GM21529 (cell line): ENCODE results near the gene SPINK6.

Experiments used
- ATAC-seq: cut with Tn5 transposase; IDR thresholded peaks from one replicate; pipeline ENCODE4 v1.9.1; 2021; ENCODE audit not compliant: unreplicated experiment

The SPINK6 gene, protein sequence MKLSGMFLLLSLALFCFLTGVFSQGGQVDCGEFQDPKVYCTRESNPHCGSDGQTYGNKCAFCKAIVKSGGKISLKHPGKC

DNA sequence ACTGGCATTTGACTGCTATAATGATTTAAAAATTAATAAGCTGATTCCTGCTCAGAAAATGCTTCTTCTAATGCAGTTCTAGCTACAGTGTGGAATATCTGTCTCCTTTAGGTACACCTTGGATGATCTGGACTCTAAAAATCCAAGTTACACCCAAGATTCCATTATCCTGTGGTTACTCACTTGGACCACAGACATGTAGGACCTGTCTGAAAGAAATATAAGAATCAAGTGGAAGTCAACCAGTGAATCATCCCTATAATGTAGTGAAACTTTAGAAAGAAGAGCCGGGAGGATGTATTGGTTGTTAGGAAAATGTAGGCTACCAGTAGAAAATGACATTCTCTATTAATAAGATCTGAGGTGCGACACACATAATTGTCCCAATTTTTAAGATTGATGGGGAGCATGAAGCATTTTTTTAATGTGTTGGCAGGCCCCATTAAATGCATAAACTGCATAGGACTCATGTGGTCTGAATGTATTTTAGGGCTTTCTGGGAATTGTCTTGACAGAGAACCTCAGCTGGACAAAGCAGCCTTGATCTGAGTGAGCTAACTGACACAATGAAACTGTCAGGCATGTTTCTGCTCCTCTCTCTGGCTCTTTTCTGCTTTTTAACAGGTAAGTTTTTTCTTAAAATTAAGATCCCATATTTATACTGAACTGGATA lies at the start of gene SPINK6:
Gene SPINK6 (plus strand): TSS at position 512 of the 673 bp plus-strand sequence. CDS start 55 bp downstream, at position 567.
- ATAC-seq, result no peak

DNA sequence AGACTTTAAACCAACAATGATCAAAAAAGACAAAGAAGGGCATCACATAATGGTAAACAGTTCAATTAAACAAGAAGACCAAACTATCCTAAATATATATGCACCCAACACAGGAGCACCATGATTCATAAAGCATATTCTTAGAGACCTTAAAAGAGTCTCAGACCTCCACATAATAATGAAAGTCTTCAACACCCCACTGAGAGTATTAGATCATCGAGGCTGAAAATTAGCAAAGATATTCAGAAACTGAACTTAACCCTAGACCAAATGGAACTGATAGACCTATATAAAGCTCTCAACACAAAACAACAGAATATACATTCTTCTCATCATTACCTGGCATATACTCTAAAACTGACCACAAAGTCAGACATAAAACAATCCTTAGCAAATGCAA lies 46.2 kb upstream of the SPINK6 start:
- ATAC-seq, result no peak

DNA sequence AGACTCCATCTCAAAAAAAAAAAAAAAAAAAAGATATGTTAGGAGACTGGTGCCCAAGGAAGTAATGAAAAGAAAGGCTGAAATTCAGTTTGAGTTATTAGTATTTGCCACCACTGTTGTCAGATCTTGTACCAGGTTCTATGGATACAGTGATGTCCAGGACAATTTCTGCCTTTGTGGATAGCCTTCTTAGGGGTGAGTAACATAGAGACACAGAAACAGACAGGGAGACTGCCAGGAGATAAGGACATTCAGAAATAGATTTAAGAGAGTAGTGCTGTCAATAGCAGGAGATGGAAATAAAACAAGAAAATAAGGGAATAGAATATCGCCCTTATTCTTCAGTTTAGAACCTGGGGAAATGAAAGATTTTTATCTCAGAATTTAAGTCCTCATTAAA lies 40.8 kb upstream of the SPINK6 start:
- ATAC-seq, result no peak

DNA sequence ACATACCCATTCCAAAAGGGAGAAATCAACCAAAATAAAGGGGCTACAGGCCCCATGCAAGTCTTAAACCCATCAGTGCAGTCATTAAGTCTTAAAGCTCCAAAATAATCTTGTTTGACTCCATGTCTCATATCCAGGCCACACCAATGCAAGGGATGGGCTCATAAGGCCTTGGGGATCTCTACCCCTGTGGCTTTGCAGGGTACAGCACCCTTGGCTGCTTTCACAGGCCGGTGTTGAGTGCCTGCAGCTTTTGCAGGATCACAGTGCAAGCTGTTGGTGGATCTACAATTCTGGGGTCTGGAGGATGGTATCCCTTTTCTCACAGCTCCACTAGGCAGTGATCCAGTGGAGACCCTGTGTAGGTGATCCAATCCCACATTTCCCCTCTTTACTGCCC lies 39.5 kb upstream of the SPINK6 start:
- ATAC-seq, result peak; percentile 47

DNA sequence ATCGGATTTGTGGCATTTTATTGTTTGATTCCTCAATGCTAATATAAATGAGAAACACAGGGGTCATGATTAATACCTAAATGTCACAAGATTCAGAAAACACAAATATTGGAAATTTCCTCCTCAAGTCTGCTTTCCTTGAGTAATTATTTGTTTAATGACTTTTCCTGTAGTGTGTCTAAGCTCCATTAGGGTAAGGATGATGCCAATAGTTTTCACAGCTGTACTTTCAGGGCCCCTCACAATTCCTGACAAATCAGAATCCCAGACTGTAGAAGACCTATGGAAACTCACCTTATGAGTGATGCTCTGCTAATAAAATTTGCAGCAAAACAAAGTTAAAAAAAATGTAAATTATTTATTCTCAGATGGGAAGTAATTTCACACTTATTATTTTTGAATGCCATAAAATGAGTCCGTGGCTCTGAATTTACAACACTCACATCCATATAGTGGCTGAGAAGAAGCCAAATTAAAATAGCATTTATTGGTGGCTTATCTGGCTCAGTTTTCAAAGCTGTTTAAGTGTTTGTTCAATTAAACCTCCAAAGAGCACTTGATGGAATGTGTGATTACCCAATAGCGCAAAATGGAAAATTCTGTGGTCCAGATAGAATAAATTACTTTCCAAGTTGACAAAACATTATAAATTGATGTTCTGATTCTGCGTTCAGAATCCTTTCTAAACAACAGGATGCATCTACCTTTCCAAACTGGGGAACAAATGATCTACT lies 36.1 kb upstream of the SPINK6 start:
- ATAC-seq, result no peak

DNA sequence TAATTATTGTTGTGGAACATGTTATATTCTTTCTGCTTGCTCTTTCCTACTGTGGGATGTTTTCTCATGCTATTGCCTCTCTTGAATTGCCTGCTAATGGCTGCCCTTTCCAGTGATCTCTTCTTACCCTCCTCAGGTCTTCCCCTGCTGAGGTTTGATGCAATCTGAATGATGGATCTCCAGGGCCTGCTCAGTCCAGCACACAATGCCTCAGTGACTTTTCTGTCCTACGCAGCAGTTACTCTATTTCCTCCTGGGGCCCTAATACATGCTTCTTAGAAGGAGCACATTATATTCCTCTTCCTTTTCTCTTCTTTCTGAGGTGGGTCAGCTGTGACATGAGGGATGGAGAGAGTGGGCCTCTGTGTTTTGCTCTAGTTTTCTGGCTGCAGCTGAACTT lies 34.6 kb upstream of the SPINK6 start, which contains the start of gene SPINK14:
Gene SPINK14 (plus strand): TSS at position 301 of the 400 bp plus-strand sequence. CDS start 1,187 bp downstream, outside the sequence.
- ATAC-seq, result no peak

DNA sequence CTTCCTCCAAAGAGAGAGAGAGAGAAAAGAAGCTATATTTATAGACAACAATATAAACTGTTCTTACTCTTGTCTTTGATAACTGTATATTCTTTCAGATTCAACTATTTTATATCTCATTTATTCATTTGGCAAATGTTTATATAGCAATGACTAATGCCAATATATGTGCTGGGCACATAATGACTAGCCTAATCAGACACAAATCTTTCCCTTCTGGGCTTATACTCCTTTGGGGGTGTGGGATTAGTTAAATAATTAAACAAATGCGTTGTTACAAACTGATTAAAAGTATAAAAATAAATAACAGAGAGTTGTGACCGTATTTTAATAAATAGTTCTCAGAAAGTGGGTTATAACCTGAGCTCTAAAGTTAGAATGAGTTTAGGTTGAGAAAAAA lies 30.5 kb upstream of the SPINK6 start:
- no peak for ATAC-seq

DNA sequence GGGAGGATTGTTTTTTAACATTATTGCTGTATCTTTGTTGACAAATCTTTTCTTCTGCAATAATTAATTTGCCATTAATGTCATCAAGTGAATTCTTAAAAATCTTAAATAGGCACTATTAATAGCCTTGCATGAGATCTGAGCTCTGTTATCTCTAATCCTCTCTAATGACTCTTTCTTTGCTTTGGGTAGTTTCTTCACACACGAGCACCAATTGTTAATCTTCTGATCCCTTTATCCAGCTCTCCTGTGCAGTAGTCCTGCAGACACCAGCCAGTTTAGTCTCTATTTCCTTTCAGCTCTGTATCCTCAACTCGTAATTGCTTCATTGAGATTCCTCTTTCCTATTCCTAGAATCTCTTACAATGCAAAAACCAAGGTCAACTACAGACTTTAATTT lies 26.4 kb upstream of the SPINK6 start:
- no peak for ATAC-seq

DNA sequence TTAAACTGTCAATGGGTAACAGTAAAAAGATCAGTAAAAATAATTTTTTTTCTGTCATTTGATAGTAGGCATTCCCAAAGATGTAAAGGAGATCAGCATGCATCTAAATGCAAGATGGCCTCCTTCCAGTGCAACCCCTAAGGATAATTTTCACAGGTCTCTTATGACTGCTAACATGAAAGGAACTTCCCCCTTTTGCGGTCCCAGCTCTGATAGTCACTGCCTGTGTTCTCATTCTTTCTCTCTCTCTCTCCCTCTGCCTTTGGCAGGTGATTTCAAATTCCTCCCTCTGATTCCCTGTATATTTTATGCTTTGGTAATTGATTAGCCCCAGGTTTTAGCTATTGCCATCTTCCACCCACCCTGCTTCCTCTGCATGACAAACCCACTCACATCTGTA lies 25.6 kb upstream of the SPINK6 start:
- no peak for ATAC-seq

DNA sequence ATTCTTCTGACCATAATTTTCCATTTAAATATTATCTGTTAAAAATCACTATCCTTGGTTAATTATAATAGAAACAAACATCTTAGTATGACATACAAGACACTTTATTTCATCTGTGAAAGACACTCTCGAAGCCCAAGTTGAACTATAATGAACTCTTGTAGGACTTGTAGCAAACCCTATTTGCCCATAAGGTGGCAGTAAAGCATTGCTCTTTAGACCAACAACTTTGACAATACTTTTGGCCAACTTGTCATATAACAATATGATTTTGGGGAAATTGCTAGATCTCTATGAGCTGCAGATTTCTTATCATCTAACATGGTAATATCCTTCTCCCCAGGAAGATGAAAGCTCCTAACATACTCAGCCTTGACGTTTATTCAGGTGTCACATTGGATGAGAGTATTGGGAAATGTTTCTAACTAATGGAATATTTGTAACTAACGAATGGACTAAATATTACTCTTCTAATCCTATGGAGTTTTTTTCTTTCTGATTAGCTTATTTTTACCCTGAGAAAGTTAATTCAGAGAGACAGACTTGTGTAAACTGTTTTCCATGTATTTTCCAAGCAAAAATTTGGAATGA lies 23.5 kb upstream of the SPINK6 start:
- peak; percentile 64 for ATAC-seq

DNA sequence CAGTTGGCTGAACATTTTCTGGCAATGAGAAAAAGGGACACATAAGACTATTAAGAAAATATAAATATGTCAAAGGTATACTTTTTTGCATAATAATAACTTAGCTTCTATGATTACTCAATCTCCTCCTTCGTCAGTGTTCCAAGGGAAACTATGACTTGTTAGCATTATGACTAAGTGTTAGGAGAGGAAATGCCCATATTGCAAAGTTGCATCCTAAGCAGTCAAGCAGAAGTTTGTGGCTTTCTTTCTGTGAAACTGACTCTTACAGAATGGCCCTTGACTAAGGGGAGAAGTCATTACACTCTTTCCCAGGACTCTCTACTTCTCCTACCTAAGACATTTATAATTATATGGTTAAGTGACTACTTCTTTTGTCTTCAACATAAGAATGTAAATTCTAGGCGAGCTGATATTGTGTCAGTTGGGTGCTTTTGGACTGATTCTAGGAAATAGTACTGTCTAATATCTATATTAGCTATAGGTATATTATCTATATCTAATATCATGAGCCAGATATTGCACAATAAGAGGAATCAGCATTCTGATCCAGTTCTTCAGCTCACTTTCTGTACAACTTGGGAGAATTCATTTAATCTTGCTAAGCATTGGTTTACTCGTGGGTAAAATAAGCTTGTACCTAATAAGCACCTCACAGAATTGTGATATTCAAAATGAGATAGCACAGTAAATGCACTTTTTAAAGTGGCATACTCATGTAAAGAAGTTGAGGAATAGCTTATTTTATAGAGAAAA lies 16.4 kb upstream of the SPINK6 start:
- ATAC-seq, result peak; percentile 87

DNA sequence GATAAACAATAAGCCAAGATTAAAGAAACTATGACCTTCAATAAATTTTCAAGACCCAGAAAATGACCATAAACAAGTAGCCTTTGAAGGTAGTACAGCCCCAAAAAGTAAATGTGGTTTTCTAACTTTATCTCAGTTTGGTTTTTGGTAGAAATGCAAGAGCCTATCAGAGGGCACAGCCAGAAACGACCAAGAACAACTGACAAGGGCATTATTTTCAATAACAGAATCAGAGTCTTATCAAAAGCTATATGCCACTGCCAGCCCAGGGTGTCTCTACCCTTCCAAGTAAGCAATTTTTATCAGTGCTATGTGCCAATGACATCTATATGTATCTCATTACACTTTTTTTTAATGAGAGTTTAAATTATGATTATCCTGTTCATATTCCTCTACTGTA lies 11.8 kb upstream of the SPINK6 start:
- no peak for ATAC-seq

DNA sequence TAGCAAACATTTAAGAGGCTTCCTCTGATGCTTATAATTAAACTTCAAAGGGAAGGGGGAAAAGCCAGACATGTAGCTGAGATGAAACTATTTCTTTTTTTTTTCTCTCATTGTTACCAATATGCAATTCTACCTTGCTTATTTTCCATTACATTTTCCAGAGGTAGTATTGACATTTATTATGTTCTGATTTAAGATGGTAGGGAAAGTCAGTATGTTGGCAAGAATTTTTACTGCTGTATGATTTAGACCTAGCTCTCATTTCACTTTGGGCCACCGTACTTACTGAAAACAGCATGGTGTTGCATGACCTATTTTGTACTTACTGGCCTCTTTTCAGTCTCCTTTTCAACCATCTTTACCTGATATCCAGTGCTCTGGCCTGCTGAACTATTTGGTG lies 9.6 kb upstream of the SPINK6 start:
- ATAC-seq, result no peak

DNA sequence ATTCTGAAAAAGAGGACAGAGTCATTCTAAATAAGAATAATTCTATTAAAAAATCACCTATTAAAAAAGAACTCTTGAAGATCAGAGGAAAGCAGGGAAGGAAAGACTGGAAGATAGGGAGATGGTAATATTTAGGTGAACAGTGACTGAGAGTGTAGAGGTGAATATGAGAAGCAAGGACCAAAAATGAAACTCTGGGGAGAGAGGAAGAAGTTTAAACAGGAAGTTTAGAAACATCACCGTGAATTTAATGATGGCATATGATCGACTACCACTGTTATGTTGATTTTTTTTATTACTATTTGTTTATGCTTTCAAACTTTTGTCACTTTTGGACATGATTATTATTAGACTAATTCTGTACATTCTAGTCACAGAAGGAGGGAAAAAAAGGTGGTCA lies 1.7 kb upstream of the SPINK6 start:
- no peak for ATAC-seq

DNA sequence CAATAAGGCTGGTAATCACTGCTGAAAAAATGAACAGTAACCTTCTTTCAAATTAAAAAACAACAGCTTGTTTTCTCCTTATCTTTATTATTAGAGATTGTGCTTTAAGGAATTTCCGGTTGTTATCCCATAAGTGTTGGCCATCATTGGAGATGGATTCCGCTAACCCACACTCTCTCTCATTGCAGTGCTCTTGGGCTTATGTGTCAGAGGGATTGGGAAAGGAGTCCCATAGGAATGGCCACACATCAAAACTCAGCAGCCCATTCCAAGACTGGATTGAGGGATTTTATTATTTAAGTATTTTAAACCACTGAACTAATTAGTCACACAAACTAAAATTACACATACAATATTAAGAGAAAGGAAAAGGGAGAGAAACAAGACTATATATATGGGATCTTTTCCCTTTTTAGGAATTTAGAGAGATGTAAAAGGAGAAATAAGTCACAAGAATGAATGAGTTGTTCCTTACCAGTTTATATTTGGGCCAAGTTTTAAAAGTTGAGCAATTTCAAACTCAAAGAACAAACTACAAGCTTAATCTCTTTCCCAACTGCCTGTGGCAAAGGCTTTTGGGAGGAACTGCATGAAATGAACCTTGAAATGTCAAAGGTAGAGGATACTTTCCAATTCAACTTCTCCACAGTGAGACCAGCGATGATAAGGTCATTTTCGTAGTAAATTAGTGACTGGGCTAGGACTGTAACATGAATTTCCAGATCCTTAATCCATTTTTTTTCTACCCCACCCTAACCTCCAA lies 2.4 kb downstream of the SPINK6 start:
- ATAC-seq, result no peak

DNA sequence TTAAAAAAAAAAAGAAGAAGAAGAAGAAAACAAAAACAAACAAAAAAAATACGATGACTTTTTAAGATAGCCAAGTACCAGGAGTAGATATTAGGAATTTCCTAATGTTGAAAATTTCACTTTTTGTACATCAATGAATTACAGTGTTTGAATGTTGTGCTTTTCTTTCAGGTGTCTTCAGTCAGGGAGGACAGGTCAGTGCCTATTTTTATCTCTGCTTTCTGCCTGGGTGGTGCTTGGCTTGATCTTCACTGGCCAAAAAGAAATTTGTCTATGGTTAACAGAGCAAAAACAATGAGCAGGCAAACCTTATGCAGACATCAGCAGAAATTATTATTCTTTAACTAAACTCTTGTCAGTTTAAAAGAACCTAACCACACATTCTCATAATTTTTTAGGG lies 3.0 kb downstream of the SPINK6 start:
- no peak for ATAC-seq

DNA sequence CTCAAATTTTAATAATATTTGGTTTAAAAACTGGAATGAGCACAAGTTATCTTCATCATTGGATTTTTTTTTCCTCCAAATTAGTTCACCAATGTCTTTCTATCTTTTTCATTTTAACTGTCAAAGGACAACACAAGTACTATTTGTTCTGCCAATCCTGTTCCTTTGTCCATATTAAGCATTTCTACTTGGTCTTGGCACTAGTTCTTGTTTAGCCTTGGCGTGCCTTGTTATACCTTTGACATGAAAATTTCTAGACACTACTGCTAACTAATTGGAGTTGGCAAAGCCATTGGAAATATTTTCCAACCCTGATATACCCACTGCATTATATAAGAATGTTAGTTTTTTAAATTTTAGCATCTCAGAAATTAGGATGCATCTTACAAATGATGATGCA lies 3.8 kb downstream of the SPINK6 start:
- ATAC-seq, result no peak

DNA sequence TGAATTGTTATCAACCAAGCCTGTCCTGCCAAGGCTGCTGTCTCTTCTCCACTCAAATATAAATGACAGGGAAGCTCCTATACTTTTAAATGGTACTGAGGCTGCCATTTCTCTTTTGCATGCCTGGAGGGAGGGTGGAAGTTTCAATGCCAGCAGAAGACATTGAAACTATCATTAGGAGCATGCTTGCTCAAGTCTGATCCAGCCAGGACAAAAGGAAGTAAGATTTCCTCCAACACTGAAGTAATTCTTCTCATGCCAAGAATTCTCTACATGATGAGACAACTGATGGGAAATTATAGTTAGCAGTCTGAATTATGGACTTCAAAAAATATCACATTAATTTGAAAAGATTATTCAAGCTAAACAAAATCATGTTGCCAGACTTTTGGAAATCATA lies 5.4 kb downstream of the SPINK6 start:
- no peak for ATAC-seq

DNA sequence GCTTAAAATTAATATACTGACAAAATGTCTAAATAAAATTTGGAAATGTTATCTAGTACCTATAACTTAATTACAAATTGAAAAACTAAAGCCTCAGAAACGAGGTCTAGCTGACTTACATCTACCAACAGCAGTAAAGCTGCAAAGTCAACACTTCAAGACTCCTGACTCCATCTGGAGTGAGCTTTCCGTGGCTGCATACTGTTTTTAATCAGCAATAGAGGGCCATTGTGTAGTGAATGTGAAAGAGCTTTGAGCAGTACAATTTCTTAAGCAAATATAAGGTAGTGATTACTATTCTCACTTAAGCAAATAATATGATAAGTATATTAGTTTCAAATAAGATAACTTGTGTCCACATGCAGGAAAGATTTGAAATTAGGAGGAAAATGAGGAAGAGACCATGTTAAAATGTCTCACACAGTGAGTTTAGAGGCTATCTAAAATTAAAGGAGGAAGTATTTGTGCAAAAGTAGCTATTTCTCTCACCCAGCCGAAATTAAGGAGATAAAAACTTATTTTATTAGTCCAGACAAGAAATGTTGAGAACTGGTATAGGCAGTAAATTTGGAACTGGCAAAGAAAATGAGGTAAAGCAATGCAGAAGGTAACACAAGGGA lies 6.4 kb downstream of the SPINK6 start:
- no peak for ATAC-seq

DNA sequence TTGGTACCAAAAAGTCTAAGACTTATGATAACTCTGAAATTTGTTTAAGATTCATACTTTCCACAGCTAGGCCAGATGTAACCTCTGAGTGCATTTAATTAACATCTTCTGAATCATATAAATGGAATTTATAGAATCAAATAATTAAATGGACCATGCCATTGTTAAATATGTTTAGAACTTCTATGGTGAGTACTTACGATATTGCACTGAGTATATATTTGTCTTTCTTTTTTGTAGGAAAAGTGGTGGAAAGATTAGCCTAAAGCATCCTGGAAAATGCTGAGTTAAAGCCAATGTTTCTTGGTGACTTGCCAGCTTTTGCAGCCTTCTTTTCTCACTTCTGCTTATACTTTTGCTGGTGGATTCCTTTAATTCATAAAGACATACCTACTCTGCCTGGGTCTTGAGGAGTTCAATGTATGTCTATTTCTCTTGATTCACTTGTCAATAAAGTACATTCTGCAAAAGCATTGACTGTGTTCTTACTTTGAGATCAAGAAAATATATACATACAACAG lies 11.9 kb downstream of the SPINK6 start:
- ATAC-seq, result no peak
